Small intestine (tissue), 7 donors: Measurements from ENCODE around the gene SNRPA. TPM values are rescaled to one million over a fixed set of nuclear protein-coding genes. Genes with fewer than 3 reads are reported as not detected.
A peak's percentile ranks its signal among the peaks of the same experiment; 100 is the strongest.

ENCODE experiments used
- DNase-seq, 2 donors: peaks; one replicate each; pipeline versions ENCODE4 v3.0.0 to v3.0.0-alpha.2; 2013
- FAIRE-seq: peaks from 2 replicates; lab custom pipeline; 2012; peaks lifted over from hg19 to GRCh38; lab: Jason Lieb, UNC
- H3K27ac ChIP-seq, 3 donors: one replicate each; pipeline ENCODE4 v1.5.1; 2013; ENCODE audit warnings: low read length in 2 of 3, mild to moderate bottlenecking in 2 of 3, control low read depth in 1 of 3, inconsistent platforms in 1 of 3, low read depth in 1 of 3, moderate library complexity in 1 of 3
- H3K27me3 ChIP-seq, 3 donors: one replicate each; pipeline ENCODE4 v1.6.1; 2013; ENCODE audit warnings: low read length in 3 of 3, inconsistent platforms in 1 of 3; ENCODE audit not compliant: control insufficient read depth in 3 of 3, insufficient read depth in 3 of 3
- H3K36me3 ChIP-seq, 3 donors: one replicate each; pipeline ENCODE4 v1.6.1; 2013; ENCODE audit warnings: low read length in 3 of 3, inconsistent platforms in 1 of 3, low read depth in 1 of 3, mild to moderate bottlenecking in 1 of 3, moderate library complexity in 1 of 3; ENCODE audit not compliant: control insufficient read depth in 3 of 3, insufficient read depth in 2 of 3
- H3K4me1 ChIP-seq, 3 donors: one replicate each; pipeline ENCODE4 v1.6.1; 2013; ENCODE audit warnings: low read length in 2 of 3, inconsistent platforms in 1 of 3, low read depth in 1 of 3, mild to moderate bottlenecking in 1 of 3, moderate library complexity in 1 of 3; ENCODE audit not compliant: control insufficient read depth in 3 of 3, insufficient read depth in 2 of 3
- H3K4me3 ChIP-seq, 3 donors: one replicate each; pipeline ENCODE4 v1.5.1; 2013; ENCODE audit warnings: low read length in 3 of 3, control low read depth in 1 of 3, inconsistent platforms in 1 of 3, low read depth in 1 of 3, mild to moderate bottlenecking in 1 of 3, moderate library complexity in 1 of 3
- H3K9me3 ChIP-seq, 2 donors: one replicate each; pipeline ENCODE4 v1.6.1; 2013; ENCODE audit warnings: low read depth in 1 of 2, low read length in 1 of 2; ENCODE audit not compliant: control insufficient read depth in 2 of 2, insufficient read depth in 1 of 2
- WGBS, 3 donors: extraction: QIAGEN DNeasy Blood & Tissue Kit; methylation state at CpG; one replicate each; pipeline ENCODE4 v1.1.7; 2013; 5-methylcytosine and 5-hydroxymethylcytosine counted together
- polyA plus RNA-seq, 4 donors: library from polyadenylated mRNA; stranded (reverse) in 3 of 4; unstranded in 1 of 4; fragments of 200-250 nt in 3 of 4; fragments of 120-200 nt in 1 of 4; gene quantifications; one replicate each; pipeline versions ENCODE4 v1.2.1 to v1.2.3, GENCODE V29; 2013
- donor health status: healthy with polysubstance abuse.
- donor health status: control.
- donor health status: control.
- donor health status: Bipolar disorder and iron deficiency.
- donor health status: healthy.

SNRPA gene
- polyA plus RNA-seq, 4 donors = 25.7 to 77.8 (median 52.7) TPM

GRCh38 chr19:40786060-40787037 is 35.3 kb downstream of the SNRPA start:
- Histone ChIP-seq H3K4me1 (no peaks in the 10 kb centered on the region), H3K9me3 (no peaks in the 10 kb centered on the region), H3K27me3 (no peaks in the 10 kb centered on the region), H3K27ac (no peak overlapping the region), H3K4me3 (no peak overlapping the region), H3K36me3 (peaks cover 4 to 45% (median 8%) of the 10 kb centered on the region in 3 donors)
- no peak for DNase-seq
- 93 to 96% (median 95%) methylated on average over 25 of the region's 25 CpGs for WGBS, 3 donors
- FAIRE-seq = no peak

GRCh38 chr19:40791349-40791748 is 40.3 kb downstream of the SNRPA start:
- Histone ChIP-seq H3K9me3 (no peaks in the 10 kb centered on the region), H3K27ac (no peak overlapping the region), H3K36me3 (peaks cover 4 to 29% (median 10%) of the 10 kb centered on the region in 3 donors), H3K27me3 (no peaks in the 10 kb centered on the region), H3K4me3 (no peak overlapping the region), H3K4me1 (no peaks in the 10 kb centered on the region)
- FAIRE-seq (no peak), DNase-seq (no peak)
- 87 to 96% (median 95%) methylated on average over 7 of the region's 7 CpGs for WGBS, 3 donors

GRCh38 chr19:40791996-40792395 is 41.0 kb downstream of the SNRPA start:
- H3K4me3 ChIP-seq = no peak overlapping the region
- no peaks in the 10 kb centered on the region for H3K9me3 ChIP-seq
- WGBS, 3 donors = 39 to 66% (median 58%) methylated on average over 3 of the region's 3 CpGs
- DNase-seq (no peak), FAIRE-seq (no peak)
- H3K36me3 ChIP-seq = peaks cover 4 to 27% (median 6%) of the 10 kb centered on the region in 3 donors
- no peak overlapping the region for H3K27ac ChIP-seq
- no peaks in the 10 kb centered on the region for H3K27me3 ChIP-seq
- H3K4me1 ChIP-seq = no peaks in the 10 kb centered on the region

GRCh38 chr19:40797166-40797962 is 46.4 kb downstream of the SNRPA start:
- peaks cover under 1 to 30% (median 7%) of the 10 kb centered on the region in 3 donors for H3K36me3 ChIP-seq
- WGBS, 3 donors = 94 to 96% (median 95%) methylated on average over 14 of the region's 14 CpGs
- H3K9me3 ChIP-seq = no peaks in the 10 kb centered on the region
- no peaks in the 10 kb centered on the region for H3K27me3 ChIP-seq
- peaks cover 5 to 34% (median 9%) of the 10 kb centered on the region in 3 donors for H3K4me1 ChIP-seq
- FAIRE-seq (no peak), DNase-seq (no peak)
- peak overlapping the region; percentile 76 to 92 (median 91) for H3K27ac ChIP-seq
- H3K4me3 ChIP-seq = no peak overlapping the region

GRCh38 chr19:40797963-40798682 is 47.1 kb downstream of the SNRPA start:
- DNase-seq (peak; percentile 86 to 90), FAIRE-seq (no peak)
- Histone ChIP-seq H3K27ac (peak overlapping the region; percentile 76 to 92 (median 91)), H3K4me1 (peaks cover 9 to 42% (median 16%) of the 10 kb centered on the region in 3 donors), H3K36me3 (peaks cover 0 to 38% (median 4%) of the 10 kb centered on the region in 3 donors), H3K9me3 (no peaks in the 10 kb centered on the region), H3K4me3 (peak overlapping the region in 2 of 3 donors; percentile 39 to 45), H3K27me3 (no peaks in the 10 kb centered on the region)
- 8 to 9% (median 9%) methylated on average over 28 of the region's 28 CpGs for WGBS, 3 donors

GRCh38 chr19:40798683-40799557 is 47.9 kb downstream of the SNRPA start, which contains the start of gene EGLN2:
EGLN2 (plus strand) TSS chr19:40799191; CDS start chr19:40800573, 1,382 bp downstream.
- Histone ChIP-seq H3K9me3 (no peaks in the 10 kb centered on the region), H3K36me3 (peaks cover 0 to 46% (median 4%) of the 10 kb centered on the region in 3 donors), H3K4me1 (peaks cover 16 to 50% (median 22%) of the 10 kb centered on the region in 3 donors), H3K4me3 (peak within 1 kb of the TSS; percentile 77 to 98 (median 93)), H3K27me3 (no peaks in the 10 kb centered on the region), H3K27ac (peak within 1 kb of the TSS; percentile 76 to 92 (median 91))
- FAIRE-seq (peak; percentile 30), DNase-seq (peak; percentile 100)
- WGBS, 3 donors = 0 to 1% (median 1%) methylated on average over 53 to 109 of the region's 110 CpGs
